Pancreas (tissue), 10 donors: ENCODE results near the gene NRG4. TPM values are rescaled to one million over a fixed set of nuclear protein-coding genes. Genes with fewer than 3 reads are reported as not detected.
A peak's percentile ranks its signal among the peaks of the same experiment; 100 is the strongest.

Source experiments
- ATAC-seq, 4 donors: fragments of 200-7000 bp; cut with Tn5 transposase; one replicate each; pipeline versions ENCODE4 v1.8.0 to v1.9.1; 2020; ENCODE audit warnings: mild to moderate bottlenecking in 4 of 4, moderate library complexity in 4 of 4
- DNase-seq, 6 donors: peaks; one replicate each; pipeline ENCODE4 v3.0.0-alpha.2; 2020
- FAIRE-seq: peaks from 2 replicates; lab custom pipeline; 2012; peaks lifted over from hg19 to GRCh38; lab: Jason Lieb, UNC
- H3K27ac ChIP-seq, 4 donors: fragments of 200-600 bp; sonication (generic); 1 replicate in 3 of 4; 2 replicates in 1 of 4; pipeline versions ENCODE4 v1.5.0 to v1.8.0; 2020
- H3K27me3 ChIP-seq, 4 donors: fragments of 200-600 bp; one replicate each; pipeline ENCODE4 v1.8.0; 2021
- H3K36me3 ChIP-seq, 3 donors: fragments of 200-600 bp; sonication (generic) in 1 of 3; one replicate each; pipeline versions ENCODE4 v1.5.0 to v1.8.0; 2020 to 2021
- H3K4me1 ChIP-seq, 3 donors: fragments of 200-600 bp; one replicate each; pipeline ENCODE4 v1.8.0; 2021
- H3K4me3 ChIP-seq, 4 donors: fragments of 200-600 bp; sonication (generic) in 2 of 4; one replicate each; pipeline versions ENCODE4 v1.5.0 to v1.8.0; 2020 to 2021
- H3K9me3 ChIP-seq, 4 donors: fragments of 200-600 bp; one replicate each; pipeline ENCODE4 v1.8.0; 2021
- WGBS, 2 donors: extraction: QIAGEN DNeasy Blood & Tissue Kit; methylation state at CpG; one replicate each; pipeline ENCODE4 v1.1.7; 2013; 5-methylcytosine and 5-hydroxymethylcytosine counted together
- intact Hi-C, 3 donors: fragments of 100-400 bp; cut with DNase I; formaldehyde crosslinking; loops; one replicate each; pipeline versions ENCODE4 v1.11.1 to v1.14.2; 2022
- polyA plus RNA-seq, 2 donors: library from polyadenylated mRNA; stranded (reverse); fragments of 200-250 nt; gene quantifications; one replicate each; pipeline ENCODE4 v1.2.3, GENCODE V29; 2013
- total RNA-seq, 6 donors: library from RNA; stranded (reverse); fragmentation: NEBNext Ultra II Directional in 4 of 6; extraction: Animal tissue kit (Norgen Biotek cat#: 25700) in 4 of 6; gene quantifications; one replicate each; pipeline versions ENCODE4 v1.2.1 to v1.2.4, GENCODE V29; 2021 to 2023
- TF ChIP-seq, protein P1 (sequence below), 4 donors: fragments of 200-600 bp; sonication (generic) in 3 of 4; IDR thresholded peaks; one replicate each; pipeline versions ENCODE4 v1.5.0 to v1.8.0; 2021; ENCODE audit warnings: antibody characterized with exemption in 4 of 4
- donor health status: healthy with polysubstance abuse.
- donor health status: DM: no; HTN: no; CAD: no; lungs with moderate emphysema.
- donor health status: DM: no; HTN: no; CAD: no.
- donor health status: control.
- donor health status: control.
- donor health status: Bipolar disorder and iron deficiency.
- donor health status: DM: yes; HTN: yes; CAD: no.
- donor health status: DM: no; HTN: no; CAD: no.
- donor health status: DM: no; HTN: no; CAD: no.
- donor health status: DM: yes; HTN: yes; CAD: no.

The NRG4 gene
- total and polyA plus RNA-seq, 8 donors, result 6.0 to 50.1 (median 27.8) TPM

DNA sequence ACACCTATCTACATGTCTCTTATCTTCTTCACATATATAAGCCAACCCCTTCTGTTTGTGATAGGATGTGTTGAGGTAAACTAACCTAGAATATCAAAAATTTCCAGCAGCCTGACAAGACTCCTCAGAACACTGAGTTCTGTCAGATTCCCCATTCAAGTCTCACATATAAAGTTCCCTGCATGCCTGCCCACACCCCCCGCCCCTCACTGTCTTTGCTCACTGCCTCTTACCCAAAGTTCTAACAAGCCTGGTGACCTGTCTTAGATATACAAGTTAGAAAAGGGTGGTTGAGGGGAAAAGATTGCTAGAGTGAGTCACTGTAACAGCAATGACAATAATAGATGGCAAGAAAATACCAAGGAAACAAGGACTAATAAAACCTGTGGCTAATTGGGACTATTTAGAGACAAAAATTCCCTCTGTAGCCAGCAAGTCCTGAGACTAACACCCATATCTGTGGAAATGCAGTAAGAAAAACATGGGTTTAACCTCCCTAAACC, 68.5 kb downstream of the NRG4 start:
- no peak overlapping the region for H3K4me3 ChIP-seq
- intact Hi-C loops, result no loop called here
- FAIRE-seq (no peak), ATAC-seq (peak in 1 of 4 donors; percentile 15), DNase-seq (no peak)
- H3K4me1 ChIP-seq, result no peaks in the 10 kb centered on the region
- H3K36me3 ChIP-seq, result no peaks in the 10 kb centered on the region
- TF ChIP-seq, protein P1, sequence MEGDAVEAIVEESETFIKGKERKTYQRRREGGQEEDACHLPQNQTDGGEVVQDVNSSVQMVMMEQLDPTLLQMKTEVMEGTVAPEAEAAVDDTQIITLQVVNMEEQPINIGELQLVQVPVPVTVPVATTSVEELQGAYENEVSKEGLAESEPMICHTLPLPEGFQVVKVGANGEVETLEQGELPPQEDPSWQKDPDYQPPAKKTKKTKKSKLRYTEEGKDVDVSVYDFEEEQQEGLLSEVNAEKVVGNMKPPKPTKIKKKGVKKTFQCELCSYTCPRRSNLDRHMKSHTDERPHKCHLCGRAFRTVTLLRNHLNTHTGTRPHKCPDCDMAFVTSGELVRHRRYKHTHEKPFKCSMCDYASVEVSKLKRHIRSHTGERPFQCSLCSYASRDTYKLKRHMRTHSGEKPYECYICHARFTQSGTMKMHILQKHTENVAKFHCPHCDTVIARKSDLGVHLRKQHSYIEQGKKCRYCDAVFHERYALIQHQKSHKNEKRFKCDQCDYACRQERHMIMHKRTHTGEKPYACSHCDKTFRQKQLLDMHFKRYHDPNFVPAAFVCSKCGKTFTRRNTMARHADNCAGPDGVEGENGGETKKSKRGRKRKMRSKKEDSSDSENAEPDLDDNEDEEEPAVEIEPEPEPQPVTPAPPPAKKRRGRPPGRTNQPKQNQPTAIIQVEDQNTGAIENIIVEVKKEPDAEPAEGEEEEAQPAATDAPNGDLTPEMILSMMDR (IDR thresholded peaks at IDR 0.05), result no peak
- no peaks in the 10 kb centered on the region for H3K27me3 ChIP-seq
- WGBS, 2 donors, result 78 to 89% methylated on average over 1 of the region's 1 CpG
- no peaks in the 10 kb centered on the region for H3K9me3 ChIP-seq
- no peak overlapping the region for H3K27ac ChIP-seq

DNA sequence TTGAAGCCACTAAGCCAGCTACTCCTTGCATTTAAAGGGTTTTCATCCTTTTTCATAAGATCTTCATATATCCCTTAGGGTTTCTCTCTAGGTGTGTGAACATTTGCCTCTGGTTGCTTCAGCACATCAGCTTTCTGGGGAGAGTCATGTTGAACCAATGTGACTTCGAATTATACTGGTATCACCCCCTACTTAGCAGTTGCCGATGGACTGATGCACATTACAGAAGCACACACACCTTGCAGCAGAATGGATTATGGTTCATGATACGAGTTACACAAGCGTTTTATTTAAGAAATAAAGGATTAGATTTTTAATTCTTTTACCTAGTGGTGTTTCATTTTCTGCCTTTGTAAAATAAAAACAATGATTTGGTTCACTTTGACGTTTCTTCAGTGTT, 69.0 kb downstream of the NRG4 start:
- DNase-seq (no peak), FAIRE-seq (no peak), ATAC-seq (no peak)
- Histone ChIP-seq H3K4me1 (no peaks in the 10 kb centered on the region), H3K27me3 (no peaks in the 10 kb centered on the region), H3K4me3 (no peak overlapping the region), H3K27ac (no peak overlapping the region), H3K36me3 (no peaks in the 10 kb centered on the region), H3K9me3 (no peaks in the 10 kb centered on the region)
- intact Hi-C loops, result no loop called here
- TF ChIP-seq, protein P1 (IDR thresholded peaks at IDR 0.05), result no peak
- WGBS, 2 donors, result 80 to 88% methylated on average over 5 of the region's 5 CpGs

DNA sequence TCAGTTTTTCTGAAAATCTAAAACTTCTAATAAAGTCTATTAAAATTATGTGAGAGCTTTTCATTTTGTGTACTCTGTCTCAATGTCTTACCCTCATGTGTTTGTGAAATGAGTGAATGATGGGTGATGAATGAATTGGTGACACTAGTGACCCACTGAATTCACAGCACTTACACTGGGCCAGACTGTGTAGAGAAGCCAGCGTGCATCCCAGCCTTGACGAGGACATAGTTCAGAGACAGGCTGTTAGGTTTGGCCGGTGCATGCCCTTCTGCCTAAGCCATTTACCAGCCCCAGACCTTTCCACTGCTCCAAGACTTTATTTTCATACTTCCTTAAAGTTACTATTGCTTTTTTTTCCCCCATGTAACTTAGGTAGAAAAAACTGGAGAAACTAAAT, 69.8 kb downstream of the NRG4 start:
- no peaks in the 10 kb centered on the region for H3K4me1 ChIP-seq
- WGBS, 2 donors, result 84 to 86% methylated on average over 3 of the region's 3 CpGs
- H3K27ac ChIP-seq, result no peak overlapping the region
- TF ChIP-seq, protein P1 (IDR thresholded peaks at IDR 0.05), result no peak
- intact Hi-C loops, result no loop called here
- H3K9me3 ChIP-seq, result no peaks in the 10 kb centered on the region
- no peaks in the 10 kb centered on the region for H3K36me3 ChIP-seq
- no peak for DNase-seq
- H3K27me3 ChIP-seq, result no peaks in the 10 kb centered on the region
- H3K4me3 ChIP-seq, result no peak overlapping the region
- FAIRE-seq, result no peak
- peak in 2 of 4 donors; percentile 31 to 35 for ATAC-seq

DNA sequence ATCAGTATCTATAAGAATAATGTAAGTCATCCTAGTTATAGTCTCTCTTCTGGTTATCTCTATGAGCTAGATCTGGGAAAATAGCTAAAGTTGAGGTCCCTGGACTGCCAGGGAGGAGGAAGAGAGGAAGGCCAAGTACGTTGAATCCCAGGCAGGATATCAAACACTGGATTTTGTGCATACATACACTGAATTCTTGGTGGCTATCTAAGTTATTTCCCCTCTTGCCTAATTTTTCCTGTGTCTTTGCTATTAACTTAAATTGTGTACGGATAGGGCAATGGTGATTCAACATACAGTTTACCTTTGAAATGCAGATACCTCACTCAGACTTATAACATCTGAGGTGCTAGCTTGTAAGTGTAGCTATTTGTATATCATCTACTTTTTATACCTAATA, 81.4 kb downstream of the NRG4 start:
- intact Hi-C loops, result no loop called here
- no peak for FAIRE-seq
- no peak for DNase-seq
- 85% methylated on average over 2 of the region's 2 CpGs for WGBS, 2 donors
- no peak overlapping the region for H3K27ac ChIP-seq
- ATAC-seq, result no peak
- H3K27me3 ChIP-seq, result no peaks in the 10 kb centered on the region
- peaks cover 0 to 12% (median 0%) of the 10 kb centered on the region in 3 donors for H3K36me3 ChIP-seq
- no peaks in the 10 kb centered on the region for H3K9me3 ChIP-seq
- TF ChIP-seq, protein P1 (IDR thresholded peaks at IDR 0.05), result no peak
- no peak overlapping the region for H3K4me3 ChIP-seq
- H3K4me1 ChIP-seq, result no peaks in the 10 kb centered on the region

DNA sequence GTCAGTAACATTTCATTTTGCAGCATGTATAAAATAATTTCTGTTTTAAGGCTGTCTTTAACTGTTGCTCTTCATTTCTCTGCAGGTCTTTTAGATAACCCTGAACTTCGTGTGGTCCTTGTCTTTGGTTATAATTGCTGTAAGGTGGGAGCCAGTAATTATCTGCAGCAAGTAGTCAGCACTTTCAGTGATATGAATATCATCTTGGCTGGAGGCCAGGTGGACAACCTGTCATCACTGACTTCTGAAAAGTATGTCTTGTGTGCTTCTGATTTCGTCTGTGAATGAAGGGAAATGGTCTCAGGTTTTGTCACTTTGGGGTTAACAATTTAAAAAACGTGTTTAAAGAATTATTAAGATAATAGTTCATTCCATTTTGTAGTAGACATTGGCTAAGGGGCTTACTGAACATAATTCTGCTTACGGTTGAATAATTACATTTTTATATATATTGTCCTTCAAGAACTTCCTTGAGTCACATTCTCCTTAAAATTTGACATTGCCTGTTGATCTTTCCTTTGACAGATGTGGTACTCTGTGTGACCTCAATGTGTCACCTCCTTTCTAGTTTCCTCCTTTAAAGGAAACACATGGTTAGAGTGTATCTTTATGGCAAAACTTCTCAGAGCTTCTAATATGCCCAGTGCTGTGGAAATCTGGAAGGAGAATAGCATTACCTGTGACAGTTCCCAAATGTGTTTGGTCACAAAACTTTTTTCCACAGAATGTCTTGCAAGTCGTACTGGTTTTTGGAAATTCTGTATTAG, 82.2 kb downstream of the NRG4 start:
- Histone ChIP-seq H3K36me3 (peaks cover 0 to 12% (median 0%) of the 10 kb centered on the region in 3 donors), H3K27me3 (no peaks in the 10 kb centered on the region), H3K4me1 (no peaks in the 10 kb centered on the region), H3K4me3 (no peak overlapping the region), H3K9me3 (no peaks in the 10 kb centered on the region), H3K27ac (no peak overlapping the region)
- FAIRE-seq, result no peak
- intact Hi-C loops, result no loop called here
- peak in 3 of 4 donors; percentile 31 to 50 (median 39) for ATAC-seq
- TF ChIP-seq, protein P1 (IDR thresholded peaks at IDR 0.05), result no peak
- no peak for DNase-seq
- 41 to 44% methylated on average over 5 of the region's 5 CpGs for WGBS, 2 donors
